GM12878 (cell line): Measurements from ENCODE around the gene IFNA1. TPM values are rescaled to one million over a fixed set of nuclear protein-coding genes. Genes with fewer than 3 reads are reported as not detected.
A peak's percentile ranks its signal among the peaks of the same experiment; 100 is the strongest.

Source experiments
- ATAC-seq: fragments of 200-7000 bp; cut with Tn5 transposase; 3 replicates; pipeline ENCODE4 v1.9.1; 2020; ENCODE audit warnings: mild to moderate bottlenecking, moderate library complexity
- BruUV-seq: library from RNA; stranded (reverse); fragments of 400-500 nt; replicated peaks from 2 replicates; lab custom pipeline; 2021; lab: Mats Ljungman, UMichigan
- CTCF ChIA-PET: fragments of 300-600 bp; sonication (Branson Sonifier 250); formaldehyde crosslinking; extraction: SDS; loops from one replicate; lab custom pipeline; 2021; ENCODE audit warnings: inconsistent platforms; lab: Yijun Ruan, JAX
- POLR2A ChIA-PET: fragments of 350-600 bp; formaldehyde crosslinking; extraction: SDS; loops from one replicate; lab custom pipeline; 2021; ENCODE audit warnings: inconsistent platforms; lab: Charles Lee
- RAD21 ChIA-PET: fragments of 300-600 bp; sonication (Branson Sonifier 250); formaldehyde crosslinking; loops from one replicate; lab custom pipeline; 2023; ENCODE audit warnings: antibody characterized with exemption; ENCODE audit not compliant: unreplicated experiment; lab: Charles Lee
- SMC1A ChIA-PET: fragments of 300-600 bp; sonication (Branson Sonifier 250); formaldehyde crosslinking; loops from one replicate; lab custom pipeline; 2023; ENCODE audit not compliant: unreplicated experiment, uncharacterized antibody; lab: Charles Lee
- DNase-seq: peaks from one replicate; pipeline ENCODE4 v3.0.0-alpha.2; 2011; ENCODE audit warnings: low read depth, low spot score
- FAIRE-seq: peaks from 3 replicates; lab custom pipeline; 2011; peaks lifted over from hg19 to GRCh38; lab: Jason Lieb, UNC
- H2AFZ ChIP-seq: 2 replicates; pipeline ENCODE4 v1.6.0; 2011; ENCODE audit warnings: low read depth, low read length, control low read depth; ENCODE audit not compliant: control insufficient read depth
- H3K27ac ChIP-seq: 2 replicates; pipeline ENCODE4 v1.5.1; 2011; ENCODE audit warnings: control low read depth; ENCODE audit not compliant: control insufficient read depth, insufficient read depth
- H3K27me3 ChIP-seq, 2 experiments: replicated peaks in 1 of 2; 2 replicates each; pipeline versions ENCODE4 v1.6.0 to v1.6.1; 2011; ENCODE audit warnings: low read length in 1 of 2; ENCODE audit not compliant: control insufficient read depth in 2 of 2, insufficient read depth in 2 of 2
- H3K36me3 ChIP-seq, 2 experiments: 2 replicates each; pipeline ENCODE4 v1.5.1; 2011; ENCODE audit warnings: low read length in 1 of 2; ENCODE audit not compliant: control insufficient read depth in 2 of 2, insufficient read depth in 2 of 2
- H3K4me1 ChIP-seq: 2 replicates; pipeline ENCODE4 v1.6.1; 2011; ENCODE audit warnings: mild to moderate bottlenecking, low read length, moderate library complexity, mixed read lengths; ENCODE audit not compliant: control insufficient read depth, insufficient read depth
- H3K4me2 ChIP-seq: 2 replicates; pipeline ENCODE4 v1.6.0; 2011; ENCODE audit warnings: control low read depth; ENCODE audit not compliant: control insufficient read depth, insufficient read depth
- H3K4me3 ChIP-seq: fragments of 200-600 bp; sonication (generic); 2 replicates; pipeline ENCODE4 v1.5.1; 2016
- H3K79me2 ChIP-seq: 2 replicates; pipeline ENCODE4 v1.6.0; 2011; ENCODE audit warnings: low read length; ENCODE audit not compliant: control insufficient read depth, insufficient read depth
- H3K9ac ChIP-seq: 2 replicates; pipeline ENCODE4 v1.8.0; 2011; ENCODE audit warnings: low read length, control low read depth, mixed read lengths; ENCODE audit not compliant: control insufficient read depth, insufficient read depth
- H3K9me3 ChIP-seq: replicated peaks from 3 replicates; pipeline ENCODE4 v1.5.1; 2011; ENCODE audit warnings: mild to moderate bottlenecking, low read length; ENCODE audit not compliant: control insufficient read depth, insufficient read depth
- H4K20me1 ChIP-seq: 2 replicates; pipeline ENCODE4 v1.6.0; 2011; ENCODE audit not compliant: control insufficient read depth, insufficient read depth
- BACH1 ChIP-seq: fragments of 450-650 bp; IDR thresholded peaks from 2 replicates; pipeline ENCODE4 v1.6.1; 2017; ENCODE audit warnings: mild to moderate bottlenecking, borderline replicate concordance
- CTCF ChIP-seq, 3 experiments: IDR thresholded peaks in 2 of 3; conservative IDR thresholded peaks in 1 of 3; 2 replicates each; pipeline ENCODE4 v1.5.1; 2011; ENCODE audit warnings: low read depth in 3 of 3, low read length in 3 of 3, mild to moderate bottlenecking in 3 of 3, control low read depth in 2 of 3, moderate library complexity in 2 of 3, inconsistent platforms in 1 of 3, mixed read lengths in 1 of 3; ENCODE audit not compliant: control insufficient read depth in 2 of 3, insufficient read depth in 1 of 3; ENCODE audit errors: extremely low read depth in 1 of 3
- FOS ChIP-seq: IDR thresholded peaks from 3 replicates; pipeline ENCODE4 v1.6.1; 2011; ENCODE audit warnings: borderline replicate concordance; ENCODE audit not compliant: insufficient read length; ENCODE audit errors: extremely low read depth
- SMAD1 ChIP-seq: fragments of 450-650 bp; IDR thresholded peaks from 2 replicates; pipeline ENCODE4 v1.6.1; 2018; ENCODE audit warnings: mild to moderate bottlenecking, low read depth; ENCODE audit not compliant: partially characterized antibody
- SP1 ChIP-seq: IDR thresholded peaks from one replicate; pipeline ENCODE4 v1.6.1; 2011; ENCODE audit warnings: low read depth, low read length
- WGBS: methylation state at CpG from one replicate; pipeline ENCODE4 v1.1.6; 2016; ENCODE audit warnings: low lambda C conversion rate; ENCODE audit not compliant: insufficient replicate concordance, insufficient coverage; ENCODE audit errors: missing lambda C conversion rate; 5-methylcytosine and 5-hydroxymethylcytosine counted together
- in situ Hi-C: fragments of 300-500 bp; cut with MboI; formaldehyde crosslinking; loops from 9 replicates; pipeline ENCODE4 v1.14.3; 2018; ENCODE audit warnings: mixed read lengths
- intact Hi-C: fragments of 100-400 bp; cut with micrococcal nuclease; formaldehyde crosslinking; loops from one replicate; pipeline ENCODE4 v1.14.2; 2022; ENCODE audit not compliant: unreplicated experiment
- polyA plus RNA-seq, 11 experiments: library from polyadenylated mRNA; depleted of rRNA in 4 of 11; unstranded in 6 of 11; stranded (reverse) in 5 of 11; fragments of >200 nt; fragmentation: Nextera tagmentation in 4 of 11; fragmentation: Illumina TruSeq in 1 of 11; extraction: Ambion mirVana in 4 of 11; extraction: Trizol in 1 of 11; gene quantifications; 1 replicate in 1 of 11; 2 replicates in 10 of 11; pipeline versions ENCODE4 v1.2.1 to v1.2.3, GENCODE V29; 2011 to 2016; ENCODE audit warnings: inconsistent platforms in 2 of 11, missing spikeins in 2 of 11, low read depth in 1 of 11
- total RNA-seq, 4 experiments: library from RNA; depleted of rRNA in 3 of 4; stranded (reverse); fragments of >200 nt in 3 of 4; fragmentation: Illumina TruSeq in 1 of 4; extraction: Trizol in 1 of 4; gene quantifications; 2 replicates each; pipeline versions ENCODE4 v1.2.1 to v1.2.3, GENCODE V29; 2013 to 2021

Gene IFNA1
- total and polyA plus RNA-seq, 10 of the 15 experiments (the other 5 are each of a cell fraction or from before 2014, with no cell fraction given): not detected

DNA sequence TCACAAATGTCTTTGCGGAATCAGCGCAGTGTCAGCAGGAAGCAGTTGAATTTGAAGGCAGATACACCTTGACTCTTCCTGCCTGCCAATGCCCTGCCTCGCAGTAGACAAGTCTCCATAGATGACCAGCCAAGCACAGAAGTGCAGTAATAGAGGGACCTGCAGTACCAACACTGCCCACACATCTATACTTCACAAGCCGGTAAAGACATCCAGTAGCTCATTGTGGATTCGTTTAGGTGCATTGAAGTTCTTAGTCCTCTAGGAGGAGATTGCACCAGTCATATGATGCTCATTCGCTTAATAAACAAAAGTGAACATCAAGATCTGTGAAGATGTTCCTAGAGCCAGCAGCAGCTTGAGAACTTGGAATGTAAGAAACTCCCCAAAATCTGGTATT, 48.0 kb upstream of the IFNA1 start:
- DNase-seq: no peak
- Histone ChIP-seq H3K27me3 (no peaks in the 10 kb centered on the region), H3K27ac (no peak overlapping the region), H3K9ac (no peak overlapping the region), H3K79me2 (no peaks in the 10 kb centered on the region), H3K9me3 (no peaks in the 10 kb centered on the region), H2AFZ (no peak overlapping the region), H3K4me2 (no peak overlapping the region), H3K4me1 (peaks cover 3% of the 10 kb centered on the region; the same call in 1 of the 2 replicates), H3K36me3 (no peaks in the 10 kb centered on the region), H3K4me3 (no peak overlapping the region), H4K20me1 (no peaks in the 10 kb centered on the region)
- intact Hi-C loops: no loop called here
- peak; percentile 94 for ATAC-seq
- FAIRE-seq: peak; percentile 74
- SMC1A ChIA-PET: interaction anchor here (1.1 to 10.4 kb wide), 7 partner anchors 11 to 74 kb away, joined by 3 to 205 read pairs (median 13); partner anchors contain the start of gene KLHL9
- in situ Hi-C loops: loop anchor here (5.0 kb wide), 1 partner anchor 60 kb away; no protein-coding TSS in a partner anchor
- TF ChIP-seq SP1 (no peak), FOS (no peak), CTCF (IDR thresholded peaks at IDR 0.05 in 2 of 3, conservative IDR thresholded peaks at IDR 0.05 in 1 of 3; ENCODE audit: control insufficient read depth in 2 of 3, extremely low read depth in 1 of 3, insufficient read depth in 1 of 3, low read depth in 3 of 3, low read length in 3 of 3) (peak in 2 of 3 experiments; percentile 49 to 57; a peak in 3 of 6 replicates), SMAD1 (no peak), BACH1 (no peak)
- POLR2A ChIA-PET: no interaction called here
- BruUV-seq: no TSS peak
- CTCF ChIA-PET: interaction anchor here (0.8 to 10.0 kb wide), 8 partner anchors 13 to 140 kb away, joined by 3 to 256 read pairs (median 6); partner anchors contain the start of gene KLHL9
- 34% methylated on average over 6 of the region's 6 CpGs for WGBS
- RAD21 ChIA-PET: interaction anchor here (1.3 to 4.9 kb wide), 6 partner anchors 11 to 74 kb away, joined by 3 to 43 read pairs (median 6); partner anchors contain the start of gene KLHL9
